GM19467 (cell line): ENCODE results near the gene LRRC17.

Source experiments
- ATAC-seq: cut with Tn5 transposase; IDR thresholded peaks from one replicate; pipeline ENCODE4 v1.9.1; 2021; ENCODE audit warnings: mild to moderate bottlenecking, moderate library complexity; ENCODE audit not compliant: unreplicated experiment

The LRRC17 gene

GRCh38 chr7:102912742-102913141, at the start of gene LRRC17:
TSS of gene LRRC17 (plus strand) at chr7:102913000. CDS start at chr7:102933914, 20,914 bp downstream.
- ATAC-seq: no peak

- ATAC-seq: no peak
Measured at GRCh38 chr7:102864958-102865357, 47.8 kb upstream of the LRRC17 start.

- no peak for ATAC-seq
Measured at GRCh38 chr7:102866535-102867215, 46.1 kb upstream of the LRRC17 start.

GRCh38 chr7:102869195-102869594, 43.6 kb upstream of the LRRC17 start:
- ATAC-seq: no peak

- ATAC-seq: no peak
Measured at GRCh38 chr7:102872460-102872859, 40.3 kb upstream of the LRRC17 start.

GRCh38 chr7:102873470-102874165, 39.2 kb upstream of the LRRC17 start:
- ATAC-seq: peak; percentile 19

- peak; percentile 99 for ATAC-seq
Measured at GRCh38 chr7:102874166-102874829, 38.5 kb upstream of the LRRC17 start.

- no peak for ATAC-seq
Measured at GRCh38 chr7:102874966-102875365, 37.8 kb upstream of the LRRC17 start.

- no peak for ATAC-seq
Measured at GRCh38 chr7:102875700-102876295, 37.0 kb upstream of the LRRC17 start.

GRCh38 chr7:102883098-102883860, 29.5 kb upstream of the LRRC17 start:
- no peak for ATAC-seq

GRCh38 chr7:102888561-102889233, 24.1 kb upstream of the LRRC17 start:
- no peak for ATAC-seq

- ATAC-seq: no peak
Measured at GRCh38 chr7:102889851-102890250, 22.9 kb upstream of the LRRC17 start.

GRCh38 chr7:102890292-102890970, 22.4 kb upstream of the LRRC17 start:
- ATAC-seq: no peak

GRCh38 chr7:102890971-102891692, 21.7 kb upstream of the LRRC17 start:
- no peak for ATAC-seq

- ATAC-seq: no peak
Measured at GRCh38 chr7:102891693-102892261, 21.0 kb upstream of the LRRC17 start.

GRCh38 chr7:102892631-102893278, 20.0 kb upstream of the LRRC17 start:
- ATAC-seq: no peak

- ATAC-seq: no peak
Measured at GRCh38 chr7:102895602-102896001, 17.2 kb upstream of the LRRC17 start.

GRCh38 chr7:102896585-102896984, 16.2 kb upstream of the LRRC17 start:
- ATAC-seq: no peak
